Suppressor macrophage treated with lipopolysaccharide for 1 hour (primary cell): Measurements from ENCODE around the gene RBBP8.
"Not testable (repeated sequence)": the region's sequence is repeated elsewhere in the genome, so short reads cannot be mapped to it uniquely, and the experiment has no call there.

Experiments used
- DNase-seq, 3 donors: peaks; one replicate each; pipeline ENCODE4 v3.0.0-alpha.2; 2020 to 2022

RBBP8 gene

DNA sequence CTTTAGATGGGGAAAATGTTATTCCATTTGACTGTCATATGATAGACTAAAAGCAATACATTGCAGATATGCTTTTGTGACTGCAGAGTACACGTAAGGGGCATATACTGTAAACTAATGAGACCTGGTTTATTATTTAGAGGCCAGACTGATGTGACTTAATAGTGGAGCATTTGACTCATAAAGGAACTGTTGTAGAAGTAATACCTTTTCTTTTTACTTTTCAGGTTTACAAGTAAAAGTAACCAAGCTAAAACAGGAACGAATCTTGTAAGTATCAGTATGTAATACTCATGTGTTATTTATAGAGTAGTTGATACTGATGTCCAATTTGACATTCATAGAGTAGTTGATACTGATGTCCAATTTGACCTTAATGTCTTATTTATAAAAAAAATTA, 13.1 kb downstream of the RBBP8 start:
- no peak for DNase-seq

GRCh38 chr18:22946846-22947245, 13.7 kb downstream of the RBBP8 start:
- DNase-seq = no peak

- peak in 2 of 3 donors; percentile 19 to 25 for DNase-seq
These were observed 18.7 kb downstream of the RBBP8 start for GRCh38 chr18:22951823-22952222.

GRCh38 chr18:22952525-22952924, 19.4 kb downstream of the RBBP8 start:
- peak; percentile 12 to 28 (median 23) for DNase-seq

- not testable (repeated sequence) for DNase-seq
These were observed 20.9 kb downstream of the RBBP8 start for GRCh38 chr18:22953982-22954381.

DNA sequence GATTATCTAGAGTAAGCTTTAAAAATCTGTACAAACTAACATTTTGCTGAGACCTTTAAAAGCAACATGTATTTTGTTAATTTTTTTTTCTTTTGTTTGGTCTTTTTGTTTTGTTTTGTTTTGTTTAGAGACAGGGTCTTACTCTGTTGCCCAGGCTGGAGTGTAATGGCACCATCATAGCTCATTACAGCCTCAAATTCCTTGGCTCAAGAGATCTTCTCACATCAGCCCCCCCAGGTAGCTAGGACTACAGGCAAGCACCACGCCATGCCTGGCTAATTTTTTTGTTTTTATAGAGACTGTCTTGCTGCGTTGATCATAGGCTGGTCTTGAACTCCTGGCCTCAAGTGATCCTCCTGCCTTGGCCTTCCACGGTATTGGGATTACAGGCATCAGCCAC, 23.1 kb downstream of the RBBP8 start:
- no peak for DNase-seq

- DNase-seq = no peak
These were observed 28.0 kb downstream of the RBBP8 start for GRCh38 chr18:22961156-22961555.

GRCh38 chr18:22962004-22962403, 28.9 kb downstream of the RBBP8 start:
- no peak for DNase-seq

DNA sequence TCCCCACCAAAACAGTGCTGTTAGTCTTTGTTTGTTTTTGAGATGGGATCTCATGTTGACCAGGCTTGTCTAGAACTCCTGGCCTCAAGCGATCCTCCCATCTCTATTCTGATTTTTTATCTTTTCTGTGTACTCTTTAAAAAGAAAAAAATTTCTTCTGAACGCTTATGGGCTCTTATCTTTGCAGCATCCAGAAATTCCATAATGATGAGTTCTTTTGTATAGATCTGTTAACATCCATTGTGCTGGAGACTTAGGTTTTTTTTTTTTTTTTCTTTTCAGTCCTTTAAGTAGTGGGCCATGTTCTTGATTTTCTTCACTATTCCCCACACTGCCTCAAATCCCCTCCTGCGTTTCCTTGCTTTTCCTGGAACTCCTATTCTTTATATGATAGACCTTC, 31.0 kb downstream of the RBBP8 start:
- no peak for DNase-seq

DNA sequence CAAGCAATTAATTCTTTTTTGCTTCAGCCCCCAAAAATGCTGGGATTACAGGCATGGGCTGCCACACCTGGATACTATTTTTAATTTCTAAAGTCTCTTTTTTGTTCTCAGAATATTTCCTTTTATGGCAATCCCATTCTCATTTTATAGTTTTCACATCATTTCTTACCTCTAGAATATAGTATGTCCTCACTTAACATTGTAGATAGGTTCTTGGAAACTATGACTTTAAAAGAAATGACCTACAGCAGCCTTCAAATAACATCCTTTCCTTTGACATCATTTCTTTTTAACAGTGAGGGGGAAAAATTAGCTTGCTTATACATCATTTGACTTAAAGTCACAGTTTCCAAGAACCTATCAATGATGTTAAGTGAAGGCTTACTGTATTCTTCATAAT, 31.6 kb downstream of the RBBP8 start:
- DNase-seq = no peak

GRCh38 chr18:22971038-22971437, 37.9 kb downstream of the RBBP8 start:
- peak; percentile 40 to 57 (median 48) for DNase-seq

GRCh38 chr18:22974001-22974400, 40.9 kb downstream of the RBBP8 start:
- no peak for DNase-seq

DNA sequence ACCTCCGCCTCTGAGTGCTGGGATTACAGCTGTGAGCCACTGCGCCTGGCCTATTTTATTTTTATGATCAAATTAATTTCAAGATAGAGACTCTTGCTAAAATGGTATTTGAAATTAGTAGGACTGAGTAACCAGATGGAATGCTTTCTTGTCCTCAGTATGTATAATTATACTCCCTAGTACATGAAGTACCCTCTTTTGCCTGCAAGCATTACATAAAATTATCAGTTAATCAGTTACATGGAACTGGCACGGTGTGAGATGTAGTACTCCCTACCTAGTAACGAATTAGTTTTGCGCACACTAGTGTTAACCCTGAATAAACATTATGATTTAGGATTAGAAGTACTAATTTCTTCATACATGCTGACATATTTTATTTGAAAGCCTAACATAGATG, 41.6 kb downstream of the RBBP8 start:
- no peak for DNase-seq

DNA sequence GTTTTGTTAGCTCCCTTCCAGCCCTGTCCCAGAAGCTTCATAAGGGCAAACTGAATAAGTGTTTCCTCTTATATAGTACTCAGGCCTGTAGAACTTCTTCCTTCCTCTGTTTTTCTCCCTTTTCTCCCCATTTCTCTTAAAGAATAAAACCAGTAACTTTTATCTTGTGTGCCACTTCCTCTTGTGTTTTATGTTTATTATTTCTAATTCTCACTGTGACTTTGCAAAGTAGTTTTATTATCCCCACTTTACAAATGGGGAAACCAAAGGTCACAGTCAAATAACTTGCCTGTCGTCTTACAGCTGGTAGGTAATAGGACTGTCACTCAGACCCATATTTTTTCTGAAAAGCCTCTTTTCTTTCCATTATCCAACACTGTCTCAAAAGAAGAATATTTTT, 42.4 kb downstream of the RBBP8 start:
- DNase-seq = peak; percentile 17 to 51 (median 47)

DNA sequence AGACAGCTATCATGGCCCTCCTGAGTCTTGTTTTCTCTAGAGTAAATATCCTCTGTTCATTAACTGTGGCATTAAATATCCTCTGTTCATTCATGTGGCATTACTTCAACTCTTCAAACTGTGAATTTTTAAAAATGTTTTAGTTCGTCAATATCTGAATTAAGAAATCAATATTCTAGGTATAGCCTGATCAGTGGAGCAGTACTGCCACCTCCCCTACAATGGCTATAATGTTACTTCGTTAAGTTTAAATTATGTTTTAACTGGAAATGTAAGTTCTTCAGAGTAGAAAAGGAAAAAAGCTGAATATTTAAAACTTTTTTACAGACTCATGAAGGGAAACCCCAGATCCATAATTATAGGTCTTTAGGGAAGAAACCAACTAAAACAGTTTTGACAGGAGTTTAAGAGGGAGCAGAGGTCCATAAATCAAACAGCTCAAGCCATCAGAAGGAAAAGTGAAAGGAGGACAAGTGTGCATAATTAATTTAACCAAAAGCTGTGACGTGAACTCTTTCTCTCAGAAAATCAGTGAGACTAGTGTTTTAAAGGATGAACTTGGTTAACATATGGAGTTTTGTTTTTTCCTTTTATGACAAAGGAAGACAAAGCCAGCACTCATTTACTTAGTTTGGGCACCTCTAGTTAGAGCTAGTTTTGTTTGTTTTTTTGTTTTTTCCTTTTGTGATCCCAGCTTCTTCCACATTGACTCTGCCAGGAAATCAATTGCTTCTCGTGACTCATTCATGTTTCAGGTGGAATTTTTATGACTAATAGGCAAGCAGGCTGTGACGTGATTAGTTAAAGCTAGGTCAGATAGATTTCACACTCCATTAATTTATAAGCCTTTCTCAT, 44.9 kb downstream of the RBBP8 start:
- DNase-seq = peak; percentile 54 to 85 (median 78)

DNA sequence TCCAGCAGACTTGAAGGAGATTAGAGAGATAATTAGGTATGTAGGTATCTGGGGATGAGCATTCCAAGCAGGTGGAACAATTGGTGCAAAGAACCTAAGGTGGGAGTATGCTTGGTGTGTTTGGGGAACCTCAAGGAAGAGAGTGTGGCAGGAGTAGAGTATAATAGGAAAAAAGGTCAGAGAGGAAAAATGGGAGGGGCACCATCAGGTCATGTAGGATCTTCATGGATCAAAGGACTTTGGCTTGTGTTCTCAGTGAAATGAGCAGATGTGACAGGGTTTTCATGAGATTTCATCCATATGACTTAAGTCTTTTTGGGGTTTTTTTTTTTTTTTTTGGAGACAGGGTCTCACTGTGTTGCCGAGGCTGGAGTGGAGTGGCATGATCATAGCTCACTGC, 47.3 kb downstream of the RBBP8 start:
- no peak for DNase-seq

GRCh38 chr18:22981274-22982133, 48.4 kb downstream of the RBBP8 start:
- DNase-seq = peak in 2 of 3 donors; percentile 33 to 40

DNA sequence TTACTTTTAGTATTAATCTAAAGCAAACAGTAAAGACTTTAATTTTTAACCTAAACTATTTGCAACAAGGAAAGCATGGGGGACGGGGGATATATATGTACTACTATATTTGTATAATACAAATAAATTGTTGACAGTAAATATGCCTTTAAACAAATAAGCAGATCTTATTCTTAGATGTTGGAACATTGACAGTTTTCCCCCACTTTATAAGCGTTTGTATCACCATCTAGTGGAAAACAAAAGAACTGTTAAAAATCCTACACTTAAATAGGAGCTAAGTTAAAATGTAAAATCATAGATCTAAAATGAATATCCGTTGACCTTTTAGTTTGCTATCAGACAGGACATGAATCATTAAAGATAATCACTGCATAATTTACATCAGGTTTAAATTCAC, 50.0 kb downstream of the RBBP8 start:
- peak; percentile 29 to 69 (median 67) for DNase-seq

GRCh38 chr18:22985250-22985649, 52.1 kb downstream of the RBBP8 start:
- DNase-seq = no peak

DNA sequence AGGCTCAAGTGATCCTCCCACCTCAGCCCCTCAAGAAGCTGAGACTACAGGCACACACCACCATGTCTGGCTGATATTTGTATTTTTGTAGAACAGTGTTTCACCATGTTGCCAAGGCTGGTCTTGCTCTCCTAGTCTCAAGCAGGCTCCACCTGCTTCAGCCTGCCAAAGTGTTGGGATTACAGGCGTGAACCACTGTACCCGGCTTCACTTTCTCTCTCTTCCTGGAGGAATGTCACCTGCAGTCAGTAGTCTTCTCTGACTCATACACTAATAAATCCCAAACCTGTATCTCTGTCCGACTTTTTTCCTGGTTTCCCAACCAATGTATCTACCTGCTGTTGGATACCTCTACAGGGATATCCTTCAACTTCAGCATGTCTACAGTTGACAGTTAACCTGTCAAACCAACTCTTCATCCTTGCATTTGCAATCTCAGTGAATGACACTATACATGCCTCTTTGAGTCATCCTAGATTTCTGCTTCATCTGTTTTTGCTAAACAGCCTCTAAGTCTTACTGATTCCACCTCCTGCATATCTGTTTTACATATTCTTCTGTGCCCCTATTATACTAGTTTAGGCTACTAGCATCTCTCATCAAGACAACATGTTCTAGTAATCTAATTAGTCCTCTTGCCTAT, 54.5 kb downstream of the RBBP8 start:
- no peak for DNase-seq

GRCh38 chr18:22988208-22988607, 55.1 kb downstream of the RBBP8 start:
- DNase-seq = no peak

DNA sequence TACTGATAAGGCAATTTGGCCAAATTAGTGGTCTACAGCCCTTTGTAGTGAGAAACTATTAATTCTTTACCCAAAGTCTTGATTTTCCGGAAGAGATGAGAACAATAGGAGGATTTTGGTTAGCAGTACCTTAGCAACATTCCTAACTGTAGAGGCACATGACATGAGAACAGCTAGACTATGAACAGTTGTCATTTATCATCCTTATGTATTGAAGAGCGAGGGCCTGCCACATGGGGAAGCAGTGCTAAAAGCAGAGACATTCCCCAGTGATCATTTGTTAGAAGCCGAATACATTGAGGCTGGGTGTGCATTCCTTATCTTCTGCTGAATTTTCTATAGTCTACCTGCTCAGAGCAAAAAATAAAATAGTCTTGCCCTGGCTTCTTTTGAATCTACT, 65.2 kb downstream of the RBBP8 start:
- DNase-seq = no peak

- no peak for DNase-seq
These were observed 66.1 kb downstream of the RBBP8 start for GRCh38 chr18:22999212-22999611.
